ENCODE data around the gene ZNF608.

- TF ChIP-seq EZH2 (IDR thresholded peaks at IDR 0.05) (no peak), CTCF (IDR thresholded peaks at IDR 0.05 in 2 of 3, conservative IDR thresholded peaks at IDR 0.05 in 1 of 3; ENCODE audit: borderline replicate concordance in 1 of 3, insufficient read depth in 1 of 3, low read depth in 2 of 3, low read length in 2 of 3) (no peak), SIN3A (IDR thresholded peaks at IDR 0.05; ENCODE audit: low read depth) (no peak), POLR2A (IDR thresholded peaks at IDR 0.05; ENCODE audit: borderline replicate concordance, extremely low read depth, insufficient read depth, insufficient read length) (no peak), ZNF274 (IDR thresholded peaks at IDR 0.05; ENCODE audit: low read depth, low read length) (no peak), EZH2phosphoT487 (IDR thresholded peaks at IDR 0.05; ENCODE audit: borderline replicate concordance) (no peak)
Measured at GRCh38 chr5:124707520-124707919, 38.9 kb downstream of the ZNF608 start.

Measured in HCT116 (cell line).